H1 (cell line): ENCODE measurements around the gene MS4A15. TPM values are rescaled to one million over a fixed set of nuclear protein-coding genes. Genes with fewer than 3 reads are reported as not detected.

Experiments used
- E2F6 ChIP-seq: IDR thresholded peaks from 2 replicates; pipeline ENCODE4 v1.6.1; 2012; ENCODE audit warnings: inconsistent platforms
- FOSL1 ChIP-seq: IDR thresholded peaks from 2 replicates; pipeline ENCODE4 v1.6.1; 2011; ENCODE audit warnings: mild to moderate bottlenecking, low read depth, low read length, moderate library complexity; ENCODE audit not compliant: insufficient read depth
- GABPA ChIP-seq: IDR thresholded peaks from 2 replicates; pipeline ENCODE4 v1.6.1; 2011; ENCODE audit warnings: mild to moderate bottlenecking, low read length, moderate library complexity, borderline replicate concordance; ENCODE audit not compliant: insufficient read depth
- HDAC6 ChIP-seq: IDR thresholded peaks from one replicate; pipeline ENCODE4 v1.7.1; 2012; ENCODE audit warnings: low read depth, mild to moderate bottlenecking, inconsistent platforms, low read length, moderate library complexity
- KDM4A ChIP-seq: IDR thresholded peaks from one replicate; pipeline ENCODE4 v1.7.1; 2012; ENCODE audit warnings: low read depth, mild to moderate bottlenecking, moderate library complexity, low read length, inconsistent platforms; ENCODE audit not compliant: severe bottlenecking
- TAF1 ChIP-seq: IDR thresholded peaks from 2 replicates; pipeline ENCODE4 v1.6.1; 2011; ENCODE audit warnings: mild to moderate bottlenecking, low read depth, low read length
- polyA plus RNA-seq, 7 experiments: library from polyadenylated mRNA; depleted of rRNA in 3 of 7; stranded (reverse) in 5 of 7; unstranded in 2 of 7; fragments of >200 nt in 5 of 7; fragments of 200-250 nt in 2 of 7; gene quantifications; 1 replicate in 5 of 7; 2 replicates in 1 of 7; 4 replicates in 1 of 7; pipeline versions ENCODE4 v1.2.1 to v1.2.3, GENCODE V29; 2011 to 2013; ENCODE audit warnings: missing spikeins in 2 of 7, mixed read lengths in 2 of 7
- total RNA-seq: library from RNA; stranded (reverse); fragmentation: NEBNext Ultra II Directional; extraction: Animal tissue kit (Norgen Biotek cat#: 25700); gene quantifications from 2 replicates; pipeline ENCODE4 v1.2.1, GENCODE V29; 2021

The MS4A15 gene
- total and polyA plus RNA-seq, 2 of the 8 experiments (the other 6 are each of a cell fraction or from before 2014, with no cell fraction given): 0.15 to 0.17 TPM

GRCh38 chr11:60765355-60765754, 8.7 kb downstream of the MS4A15 start (continued):
- no peak for TF ChIP-seq FOSL1
- no peak for TF ChIP-seq KDM4A
- no peak for TF ChIP-seq TAF1
- TF ChIP-seq GABPA: no peak
- no peak for TF ChIP-seq E2F6
- no peak for TF ChIP-seq HDAC6
